ENCODE data around the gene SPN.
"Not testable (repeated sequence)": the region's sequence is repeated elsewhere in the genome, so short reads cannot be mapped to it uniquely, and the experiment has no call there.

DNA sequence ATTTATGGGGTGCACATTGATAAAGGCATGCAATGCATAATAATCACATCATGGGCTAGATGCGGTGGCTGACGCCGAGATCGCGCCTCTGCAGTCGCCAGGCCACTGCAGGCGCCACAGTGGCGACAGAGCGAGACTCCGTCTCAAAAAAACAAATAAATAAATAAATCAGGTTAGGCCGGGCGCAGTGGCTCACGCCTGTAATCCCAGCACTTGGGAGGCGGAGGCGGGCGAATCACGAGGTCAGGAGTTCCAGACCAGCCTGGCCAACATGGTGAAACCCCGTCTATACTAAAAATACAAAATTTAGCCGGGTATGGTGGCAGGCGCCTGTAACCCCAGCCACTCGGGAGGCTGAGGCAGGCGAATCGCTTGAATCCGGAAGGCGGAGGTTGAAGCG is 29.6 kb downstream of the SPN start:
- TF ChIP-seq EZH2 (IDR thresholded peaks at IDR 0.05; ENCODE audit: low read length, unreplicated experiment), result not testable (repeated sequence)
- TF ChIP-seq, protein P1, sequence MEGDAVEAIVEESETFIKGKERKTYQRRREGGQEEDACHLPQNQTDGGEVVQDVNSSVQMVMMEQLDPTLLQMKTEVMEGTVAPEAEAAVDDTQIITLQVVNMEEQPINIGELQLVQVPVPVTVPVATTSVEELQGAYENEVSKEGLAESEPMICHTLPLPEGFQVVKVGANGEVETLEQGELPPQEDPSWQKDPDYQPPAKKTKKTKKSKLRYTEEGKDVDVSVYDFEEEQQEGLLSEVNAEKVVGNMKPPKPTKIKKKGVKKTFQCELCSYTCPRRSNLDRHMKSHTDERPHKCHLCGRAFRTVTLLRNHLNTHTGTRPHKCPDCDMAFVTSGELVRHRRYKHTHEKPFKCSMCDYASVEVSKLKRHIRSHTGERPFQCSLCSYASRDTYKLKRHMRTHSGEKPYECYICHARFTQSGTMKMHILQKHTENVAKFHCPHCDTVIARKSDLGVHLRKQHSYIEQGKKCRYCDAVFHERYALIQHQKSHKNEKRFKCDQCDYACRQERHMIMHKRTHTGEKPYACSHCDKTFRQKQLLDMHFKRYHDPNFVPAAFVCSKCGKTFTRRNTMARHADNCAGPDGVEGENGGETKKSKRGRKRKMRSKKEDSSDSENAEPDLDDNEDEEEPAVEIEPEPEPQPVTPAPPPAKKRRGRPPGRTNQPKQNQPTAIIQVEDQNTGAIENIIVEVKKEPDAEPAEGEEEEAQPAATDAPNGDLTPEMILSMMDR (conservative IDR thresholded peaks at IDR 0.05; ENCODE audit: low read depth, low read length), result not testable (repeated sequence)
